ENCODE data around the gene SLFN11.
"Not testable (repeated sequence)": the region's sequence is repeated elsewhere in the genome, so short reads cannot be mapped to it uniquely, and the experiment has no call there.

SLFN11 gene

GRCh38 chr17:35404360-35404759 is 30.9 kb upstream of the SLFN11 start:
- Histone ChIP-seq H3K4me3 (ENCODE audit: insufficient read depth, low read length, poor library complexity, severe bottlenecking) (no peak overlapping the region), H4K20me1 (ENCODE audit: low read depth, low read length) (no peaks in the 10 kb centered on the region), H3K36me3 (ENCODE audit: low read length) (no peaks in the 10 kb centered on the region), H3K9ac (ENCODE audit: low read length) (no peak overlapping the region), H3K9me2 (replicated peaks; ENCODE audit: insufficient read depth, low read length) (no peaks in the 10 kb centered on the region), H3K9me3 (ENCODE audit: insufficient read depth, low read length) (no peaks in the 10 kb centered on the region), H3K79me2 (ENCODE audit: insufficient read depth, low read length) (no peaks in the 10 kb centered on the region), H3K27me3 (ENCODE audit: low read length) (no peaks in the 10 kb centered on the region), H2AFZ (ENCODE audit: low read depth, low read length, severe bottlenecking) (no peak overlapping the region), H3K27ac (ENCODE audit: low read depth, low read length) (no peak overlapping the region), H3K4me2 (ENCODE audit: low read depth, low read length, poor library complexity, severe bottlenecking) (no peak overlapping the region), H3F3A (ENCODE audit: insufficient read depth) (no peaks in the 10 kb centered on the region)
- no peak for TF ChIP-seq EZH2phosphoT487 (conservative IDR thresholded peaks at IDR 0.05; ENCODE audit: low read length)
- no peak for TF ChIP-seq CTCF (IDR thresholded peaks at IDR 0.05; ENCODE audit: insufficient read depth, low read length, poor library complexity, severe bottlenecking)

GRCh38 chr17:35393783-35394182 is 20.4 kb upstream of the SLFN11 start:
- H3K9me2 ChIP-seq (replicated peaks; ENCODE audit: insufficient read depth, low read length); H3F3A ChIP-seq (ENCODE audit: insufficient read depth); H3K36me3 ChIP-seq (ENCODE audit: low read length); H3K27me3 ChIP-seq (ENCODE audit: low read length); H3K9me3 ChIP-seq (ENCODE audit: insufficient read depth, low read length); H3K79me2 ChIP-seq (ENCODE audit: insufficient read depth, low read length); H4K20me1 ChIP-seq (ENCODE audit: low read depth, low read length); H3K4me3 ChIP-seq (ENCODE audit: insufficient read depth, low read length, poor library complexity, severe bottlenecking); H3K9ac ChIP-seq (ENCODE audit: low read length); H3K4me2 ChIP-seq (ENCODE audit: low read depth, low read length, poor library complexity, severe bottlenecking); H3K27ac ChIP-seq (ENCODE audit: low read depth, low read length); H2AFZ ChIP-seq (ENCODE audit: low read depth, low read length, severe bottlenecking): not testable (repeated sequence)

- Histone ChIP-seq H3K9me2 (replicated peaks; ENCODE audit: insufficient read depth, low read length) (no peaks in the 10 kb centered on the region), H3F3A (ENCODE audit: insufficient read depth) (no peaks in the 10 kb centered on the region), H3K27me3 (ENCODE audit: low read length) (no peaks in the 10 kb centered on the region), H3K4me3 (ENCODE audit: insufficient read depth, low read length, poor library complexity, severe bottlenecking) (no peak overlapping the region), H3K27ac (ENCODE audit: low read depth, low read length) (no peak overlapping the region), H3K79me2 (ENCODE audit: insufficient read depth, low read length) (no peaks in the 10 kb centered on the region), H2AFZ (ENCODE audit: low read depth, low read length, severe bottlenecking) (no peak overlapping the region), H3K36me3 (ENCODE audit: low read length) (no peaks in the 10 kb centered on the region), H4K20me1 (ENCODE audit: low read depth, low read length) (no peaks in the 10 kb centered on the region), H3K9me3 (ENCODE audit: insufficient read depth, low read length) (no peaks in the 10 kb centered on the region), H3K9ac (ENCODE audit: low read length) (no peak overlapping the region), H3K4me2 (ENCODE audit: low read depth, low read length, poor library complexity, severe bottlenecking) (no peak overlapping the region)
- TF ChIP-seq CTCF (IDR thresholded peaks at IDR 0.05; ENCODE audit: insufficient read depth, low read length, poor library complexity, severe bottlenecking) (no peak), EZH2phosphoT487 (conservative IDR thresholded peaks at IDR 0.05; ENCODE audit: low read length) (no peak)
Observed at GRCh38 chr17:35390663-35391062, 17.2 kb upstream of the SLFN11 start.

GRCh38 chr17:35390156-35390555 is 16.7 kb upstream of the SLFN11 start:
- Histone ChIP-seq H3F3A (ENCODE audit: insufficient read depth) (no peaks in the 10 kb centered on the region), H3K4me3 (ENCODE audit: insufficient read depth, low read length, poor library complexity, severe bottlenecking) (no peak overlapping the region), H3K79me2 (ENCODE audit: insufficient read depth, low read length) (no peaks in the 10 kb centered on the region), H4K20me1 (ENCODE audit: low read depth, low read length) (no peaks in the 10 kb centered on the region), H3K4me2 (ENCODE audit: low read depth, low read length, poor library complexity, severe bottlenecking) (no peak overlapping the region), H2AFZ (ENCODE audit: low read depth, low read length, severe bottlenecking) (no peak overlapping the region), H3K27me3 (ENCODE audit: low read length) (no peaks in the 10 kb centered on the region), H3K36me3 (ENCODE audit: low read length) (no peaks in the 10 kb centered on the region), H3K27ac (ENCODE audit: low read depth, low read length) (no peak overlapping the region), H3K9me2 (replicated peaks; ENCODE audit: insufficient read depth, low read length) (no peaks in the 10 kb centered on the region), H3K9me3 (ENCODE audit: insufficient read depth, low read length) (no peaks in the 10 kb centered on the region), H3K9ac (ENCODE audit: low read length) (no peak overlapping the region)
- TF ChIP-seq CTCF (IDR thresholded peaks at IDR 0.05; ENCODE audit: insufficient read depth, low read length, poor library complexity, severe bottlenecking), result no peak
- no peak for TF ChIP-seq EZH2phosphoT487 (conservative IDR thresholded peaks at IDR 0.05; ENCODE audit: low read length)
